H9 (cell line): ENCODE results near the gene PLCB1. TPM values are rescaled to one million over a fixed set of nuclear protein-coding genes. Genes with fewer than 3 reads are reported as not detected.

Experiments used
- DNase-seq: peaks from one replicate; pipeline ENCODE4 v3.0.0-alpha.2; 2017
- H2AFZ ChIP-seq: one replicate; pipeline ENCODE4 v1.6.1; 2013; ENCODE audit warnings: mild to moderate bottlenecking, low read length, control low read depth, moderate library complexity
- H2AK5ac ChIP-seq: 2 replicates; pipeline ENCODE4 v1.6.1; 2013; ENCODE audit warnings: low read length, control low read depth, mixed read lengths; ENCODE audit not compliant: insufficient read length
- H2BK120ac ChIP-seq: one replicate; pipeline ENCODE4 v1.6.1; 2013; ENCODE audit warnings: low read depth, mild to moderate bottlenecking, low read length, control low read depth, inconsistent platforms; ENCODE audit not compliant: poor library complexity, severe bottlenecking
- H2BK12ac ChIP-seq: 2 replicates; pipeline ENCODE4 v1.6.1; 2013; ENCODE audit warnings: low read length, control low read depth, mixed read lengths, low read depth; ENCODE audit not compliant: insufficient read length
- H2BK15ac ChIP-seq: 2 replicates; pipeline ENCODE4 v1.6.1; 2013; ENCODE audit warnings: low read depth, low read length, control low read depth
- H2BK20ac ChIP-seq: one replicate; pipeline ENCODE4 v1.6.1; 2013; ENCODE audit warnings: low read depth, mild to moderate bottlenecking, low read length, control low read depth, inconsistent platforms; ENCODE audit not compliant: poor library complexity, severe bottlenecking
- H2BK5ac ChIP-seq: 2 replicates; pipeline ENCODE4 v1.6.1; 2013; ENCODE audit warnings: low read length, control low read depth, mixed read lengths; ENCODE audit not compliant: insufficient read length
- H3K14ac ChIP-seq: 2 replicates; pipeline ENCODE4 v1.6.1; 2013; ENCODE audit warnings: low read length, control low read depth; ENCODE audit not compliant: insufficient read depth
- H3K18ac ChIP-seq: 2 replicates; pipeline ENCODE4 v1.6.1; 2013; ENCODE audit warnings: low read depth, mild to moderate bottlenecking, mixed read lengths, low read length, control low read depth; ENCODE audit not compliant: insufficient read length
- H3K23ac ChIP-seq: 2 replicates; pipeline ENCODE4 v1.6.1; 2013; ENCODE audit warnings: low read length, control low read depth, mixed read lengths, low read depth; ENCODE audit not compliant: insufficient read length
- H3K23me2 ChIP-seq: 2 replicates; pipeline ENCODE4 v1.6.1; 2013; ENCODE audit warnings: low read depth, mild to moderate bottlenecking, mixed read lengths, low read length, control low read depth; ENCODE audit not compliant: insufficient read length, poor library complexity, severe bottlenecking
- H3K27ac ChIP-seq: 2 replicates; pipeline ENCODE4 v1.5.1; 2013; ENCODE audit warnings: low read length, control low read depth, mixed read lengths, low read depth; ENCODE audit not compliant: insufficient read length
- H3K27me3 ChIP-seq: 2 replicates; pipeline ENCODE4 v1.6.1; 2013; ENCODE audit warnings: low read length, control low read depth, inconsistent platforms; ENCODE audit not compliant: insufficient read depth
- H3K4ac ChIP-seq: 2 replicates; pipeline ENCODE4 v1.6.1; 2013; ENCODE audit warnings: low read depth, mild to moderate bottlenecking, control low read depth, inconsistent platforms, low read length, moderate library complexity
- H3K4me1 ChIP-seq: 2 replicates; pipeline ENCODE4 v1.6.1; 2013; ENCODE audit warnings: low read length, control low read depth, inconsistent platforms; ENCODE audit not compliant: insufficient read depth
- H3K4me2 ChIP-seq: 2 replicates; pipeline ENCODE4 v1.6.1; 2013; ENCODE audit warnings: low read length, control low read depth, mixed read lengths; ENCODE audit not compliant: insufficient read length, insufficient read depth
- H3K56ac ChIP-seq: 2 replicates; pipeline ENCODE4 v1.6.1; 2013; ENCODE audit warnings: low read depth, mild to moderate bottlenecking, mixed read lengths, low read length, control low read depth; ENCODE audit not compliant: insufficient read length
- H3K79me1 ChIP-seq: 2 replicates; pipeline ENCODE4 v1.6.1; 2013; ENCODE audit warnings: low read depth, mild to moderate bottlenecking, moderate library complexity, low read length, control low read depth, inconsistent platforms; ENCODE audit not compliant: insufficient read depth, poor library complexity, severe bottlenecking
- H3K79me2 ChIP-seq: 2 replicates; pipeline ENCODE4 v1.6.1; 2013; ENCODE audit warnings: low read length, control low read depth, inconsistent platforms; ENCODE audit not compliant: insufficient read depth
- H3K9ac ChIP-seq: 2 replicates; pipeline ENCODE4 v1.6.1; 2013; ENCODE audit warnings: low read length, control low read depth, mixed read lengths; ENCODE audit not compliant: insufficient read length; ENCODE audit errors: extremely low read depth
- H3K9me3 ChIP-seq: one replicate; pipeline ENCODE4 v1.6.1; 2013; ENCODE audit warnings: low read depth, low read length, inconsistent platforms; ENCODE audit not compliant: control insufficient read depth
- H3T11ph ChIP-seq: one replicate; pipeline ENCODE4 v1.6.1; 2013; ENCODE audit warnings: mild to moderate bottlenecking, low read length, control low read depth, inconsistent platforms
- H4K20me1 ChIP-seq: one replicate; pipeline ENCODE4 v1.6.1; 2013; ENCODE audit not compliant: control insufficient read depth, insufficient read length, insufficient read depth
- H4K5ac ChIP-seq: 2 replicates; pipeline ENCODE4 v1.6.1; 2013; ENCODE audit warnings: low read depth, mild to moderate bottlenecking, mixed read lengths, low read length, control low read depth; ENCODE audit not compliant: insufficient read length
- H4K8ac ChIP-seq: replicated peaks from 2 replicates; pipeline ENCODE4 v1.6.1; 2013; ENCODE audit warnings: low read length, control low read depth, mixed read lengths, low read depth; ENCODE audit not compliant: insufficient read length
- H4K91ac ChIP-seq: 2 replicates; pipeline ENCODE4 v1.6.1; 2013; ENCODE audit warnings: low read depth, mild to moderate bottlenecking, moderate library complexity, mixed read lengths, low read length, control low read depth; ENCODE audit not compliant: insufficient read length
- H3K27ac Mint-ChIP-seq, 3 experiments: 2 replicates in 2 of 3; 3 replicates in 1 of 3; pipeline ENCODE4 v1.8.0; 2020 to 2021; ENCODE audit warnings: mixed read lengths in 3 of 3, mild to moderate bottlenecking in 1 of 3, moderate library complexity in 1 of 3
- H3K27me3 Mint-ChIP-seq: 2 replicates; pipeline ENCODE4 v1.8.0; 2021; ENCODE audit warnings: low read depth, mild to moderate bottlenecking, moderate library complexity, mixed read lengths
- H3K36me3 Mint-ChIP-seq, 3 experiments: 2 replicates in 2 of 3; 3 replicates in 1 of 3; pipeline ENCODE4 v1.8.0; 2020 to 2021; ENCODE audit warnings: low read depth in 3 of 3, mixed read lengths in 3 of 3; ENCODE audit not compliant: insufficient read depth in 1 of 3
- H3K4me1 Mint-ChIP-seq, 2 experiments: 2 replicates each; pipeline ENCODE4 v1.8.0; 2020; ENCODE audit warnings: mixed read lengths in 2 of 2
- H3K4me3 Mint-ChIP-seq, 2 experiments: 2 replicates in 1 of 2; 3 replicates in 1 of 2; pipeline ENCODE4 v1.8.0; 2020 to 2021; ENCODE audit warnings: mild to moderate bottlenecking in 2 of 2, mixed read lengths in 2 of 2, moderate library complexity in 1 of 2
- H3K9me3 Mint-ChIP-seq, 2 experiments: 2 replicates in 1 of 2; 3 replicates in 1 of 2; pipeline ENCODE4 v1.8.0; 2020; ENCODE audit warnings: mild to moderate bottlenecking in 2 of 2, mixed read lengths in 2 of 2, moderate library complexity in 1 of 2
- WGBS: extraction: QIAGEN DNeasy Blood & Tissue Kit; methylation state at CpG from one replicate; pipeline ENCODE4 v1.1.7; 2013; ENCODE audit warnings: missing lambda C conversion rate, low lambda C conversion rate, mixed read lengths; ENCODE audit not compliant: insufficient read length; ENCODE audit errors: extremely low coverage; 5-methylcytosine and 5-hydroxymethylcytosine counted together
- total RNA-seq: library from RNA; stranded (reverse); gene quantifications from 2 replicates; pipeline ENCODE4 v1.2.1, GENCODE V29; 2021
- TF ChIP-seq, protein P1 (sequence below): fragments of 200-600 bp; sonication (generic); conservative IDR thresholded peaks from 3 replicates; pipeline ENCODE4 v1.8.0; 2021; ENCODE audit warnings: antibody characterized with exemption, mild to moderate bottlenecking

PLCB1 gene
- total RNA-seq, 1 experiment from 2014 or later, result 11.5 TPM

DNA sequence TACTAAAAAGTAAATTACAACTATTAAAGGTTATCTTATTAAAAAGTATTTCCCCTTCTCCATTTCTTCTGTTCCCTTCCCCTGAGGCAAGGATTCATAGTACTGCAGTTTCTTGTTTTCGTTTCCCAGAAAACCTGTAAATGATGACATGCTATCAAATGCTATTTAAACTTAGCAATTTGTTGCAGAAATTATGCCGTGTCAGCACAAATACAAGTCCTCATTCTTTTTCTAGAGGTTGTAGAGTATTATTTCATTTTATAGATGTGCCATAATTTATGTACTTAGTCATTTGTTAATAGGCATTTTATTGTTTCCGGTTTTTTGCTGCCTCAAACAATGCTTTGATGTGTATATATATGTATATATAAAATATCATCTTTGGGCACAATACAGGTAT lies 268.4 kb downstream of the PLCB1 start:
- no peaks in the 10 kb centered on the region for H3K36me3 Mint-ChIP-seq
- H2BK15ac ChIP-seq, result no peak overlapping the region
- no peaks in the 10 kb centered on the region for H4K20me1 ChIP-seq
- H2BK5ac ChIP-seq, result no peak overlapping the region
- H3K27me3 Mint-ChIP-seq, result no peaks in the 10 kb centered on the region
- no peak overlapping the region for H2AK5ac ChIP-seq
- H3K27me3 ChIP-seq, result no peaks in the 10 kb centered on the region
- no peak overlapping the region for H3K18ac ChIP-seq
- H2BK120ac ChIP-seq, result no peak overlapping the region
- no peaks in the 10 kb centered on the region for H3K9me3 Mint-ChIP-seq
- H3K4ac ChIP-seq, result no peak overlapping the region
- no CpG with 5 or more reads among the region's 3 CpGs for WGBS
- DNase-seq, result no peak
- no peak overlapping the region for H3K4me2 ChIP-seq
- H3T11ph ChIP-seq, result no peak overlapping the region
- H3K4me3 Mint-ChIP-seq, result no peak overlapping the region
- no peaks in the 10 kb centered on the region for H3K4me1 Mint-ChIP-seq
- no peak overlapping the region for H3K27ac Mint-ChIP-seq
- H2BK20ac ChIP-seq, result no peak overlapping the region
- no peak overlapping the region for H3K9ac ChIP-seq
- H3K4me1 ChIP-seq, result no peaks in the 10 kb centered on the region
- TF ChIP-seq, protein P1, sequence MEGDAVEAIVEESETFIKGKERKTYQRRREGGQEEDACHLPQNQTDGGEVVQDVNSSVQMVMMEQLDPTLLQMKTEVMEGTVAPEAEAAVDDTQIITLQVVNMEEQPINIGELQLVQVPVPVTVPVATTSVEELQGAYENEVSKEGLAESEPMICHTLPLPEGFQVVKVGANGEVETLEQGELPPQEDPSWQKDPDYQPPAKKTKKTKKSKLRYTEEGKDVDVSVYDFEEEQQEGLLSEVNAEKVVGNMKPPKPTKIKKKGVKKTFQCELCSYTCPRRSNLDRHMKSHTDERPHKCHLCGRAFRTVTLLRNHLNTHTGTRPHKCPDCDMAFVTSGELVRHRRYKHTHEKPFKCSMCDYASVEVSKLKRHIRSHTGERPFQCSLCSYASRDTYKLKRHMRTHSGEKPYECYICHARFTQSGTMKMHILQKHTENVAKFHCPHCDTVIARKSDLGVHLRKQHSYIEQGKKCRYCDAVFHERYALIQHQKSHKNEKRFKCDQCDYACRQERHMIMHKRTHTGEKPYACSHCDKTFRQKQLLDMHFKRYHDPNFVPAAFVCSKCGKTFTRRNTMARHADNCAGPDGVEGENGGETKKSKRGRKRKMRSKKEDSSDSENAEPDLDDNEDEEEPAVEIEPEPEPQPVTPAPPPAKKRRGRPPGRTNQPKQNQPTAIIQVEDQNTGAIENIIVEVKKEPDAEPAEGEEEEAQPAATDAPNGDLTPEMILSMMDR, result no peak
- no peak overlapping the region for H3K56ac ChIP-seq
- no peak overlapping the region for H3K14ac ChIP-seq
- no peaks in the 10 kb centered on the region for H3K79me2 ChIP-seq
- no peak overlapping the region for H4K5ac ChIP-seq
- H3K23ac ChIP-seq, result no peak overlapping the region
- H2BK12ac ChIP-seq, result no peak overlapping the region
- no peak overlapping the region for H2AFZ ChIP-seq
- H3K23me2 ChIP-seq, result no peaks in the 10 kb centered on the region
- no peak overlapping the region for H4K91ac ChIP-seq
- H3K9me3 ChIP-seq, result no peaks in the 10 kb centered on the region
- H3K79me1 ChIP-seq, result no peaks in the 10 kb centered on the region
- H3K27ac ChIP-seq, result no peak overlapping the region
- no peak overlapping the region for H4K8ac ChIP-seq
